HG02973 (cell line): Measurements from ENCODE around the gene TREM2.
"Not testable (repeated sequence)": the region's sequence is repeated elsewhere in the genome, so short reads cannot be mapped to it uniquely, and the experiment has no call there.

Source experiments
- ATAC-seq: cut with Tn5 transposase; IDR thresholded peaks from one replicate; pipeline ENCODE4 v1.9.1; 2021; ENCODE audit warnings: moderate library complexity; ENCODE audit not compliant: unreplicated experiment

TREM2 gene

GRCh38 chr6:41156001-41156400 is 6.9 kb downstream of the TREM2 start:
- no peak for ATAC-seq

GRCh38 chr6:41155132-41155805 is 7.6 kb downstream of the TREM2 start:
- ATAC-seq = no peak

GRCh38 chr6:41153992-41154625 is 8.8 kb downstream of the TREM2 start, which contains the start of gene TREML1:
TSS of gene TREML1 (minus strand) at chr6:41154347. CDS start at chr6:41154288, 59 bp downstream.
- ATAC-seq = no peak

GRCh38 chr6:41153451-41153850 is 9.5 kb downstream of the TREM2 start:
- no peak for ATAC-seq

GRCh38 chr6:41150671-41151070 is 12.2 kb downstream of the TREM2 start:
- ATAC-seq = no peak

- ATAC-seq = no peak
Observed at GRCh38 chr6:41147917-41148316, 15.0 kb downstream of the TREM2 start.

GRCh38 chr6:41136911-41137310 is 26.0 kb downstream of the TREM2 start:
- no peak for ATAC-seq

- ATAC-seq = no peak
Observed at GRCh38 chr6:41135062-41135832, 27.7 kb downstream of the TREM2 start.

- ATAC-seq = no peak
Observed at GRCh38 chr6:41132254-41132653, 30.7 kb downstream of the TREM2 start.

- ATAC-seq = no peak
Observed at GRCh38 chr6:41125282-41125681, 37.6 kb downstream of the TREM2 start.

- no peak for ATAC-seq
Observed at GRCh38 chr6:41122918-41123317, 40.0 kb downstream of the TREM2 start.

GRCh38 chr6:41122373-41122772 is 40.5 kb downstream of the TREM2 start:
- no peak for ATAC-seq

- ATAC-seq = no peak
Observed at GRCh38 chr6:41120058-41120457, 42.9 kb downstream of the TREM2 start.

GRCh38 chr6:41119508-41119907 is 43.4 kb downstream of the TREM2 start:
- ATAC-seq = no peak

- ATAC-seq = not testable (repeated sequence)
Observed at GRCh38 chr6:41115027-41115426, 47.9 kb downstream of the TREM2 start.

- ATAC-seq = no peak
Observed at GRCh38 chr6:41111017-41111416, 51.9 kb downstream of the TREM2 start.
